ENCODE measurements around the gene CDC42EP3.

GRCh38 chr2:37631292-37631691, 40.1 kb downstream of the CDC42EP3 start:
- no peak for TF ChIP-seq CTCF (IDR thresholded peaks at IDR 0.05)
- TF ChIP-seq POLR2A (IDR thresholded peaks at IDR 0.05), result no peak

Data from thyroid gland (tissue), 4 donors.